IPS-15b (cell line): ENCODE measurements around the gene NPAS3.

Experiments used
- H3K27me3 ChIP-seq: one replicate; pipeline ENCODE4 v1.6.1; 2013; ENCODE audit warnings: low read length; ENCODE audit not compliant: control insufficient read depth, insufficient read depth
- H3K36me3 ChIP-seq: one replicate; pipeline ENCODE4 v1.6.1; 2013; ENCODE audit warnings: low read length; ENCODE audit not compliant: control insufficient read depth, insufficient read depth
- H3K4me1 ChIP-seq: one replicate; pipeline ENCODE4 v1.6.1; 2013; ENCODE audit warnings: mild to moderate bottlenecking, low read length; ENCODE audit not compliant: control insufficient read depth, insufficient read depth
- H3K4me3 ChIP-seq: one replicate; pipeline ENCODE4 v1.5.1; 2013; ENCODE audit warnings: low read depth, low read length
- H3K9ac ChIP-seq: one replicate; pipeline ENCODE4 v1.6.1; 2013; ENCODE audit warnings: low read depth, mild to moderate bottlenecking, low read length
- H3K9me3 ChIP-seq: one replicate; pipeline ENCODE4 v1.6.1; 2013; ENCODE audit warnings: mild to moderate bottlenecking, low read length; ENCODE audit not compliant: control insufficient read depth, insufficient read depth

Gene NPAS3

DNA sequence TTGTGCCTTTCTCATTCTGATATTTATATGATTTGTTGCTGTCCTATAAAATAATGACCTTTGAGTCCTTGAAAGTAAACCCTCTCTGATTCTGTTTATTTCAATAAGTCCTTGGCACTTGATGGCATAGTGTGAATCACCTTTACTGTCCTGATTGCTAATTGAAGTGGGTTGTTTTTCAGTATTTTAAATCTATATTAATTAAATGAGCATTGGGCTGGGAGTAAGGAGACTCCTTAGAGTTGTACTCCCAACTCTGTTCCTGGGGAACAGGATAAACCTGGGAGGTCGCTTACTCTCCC lies 776.5 kb downstream of the NPAS3 start:
- Histone ChIP-seq H3K9ac (no peak overlapping the region), H3K4me1 (no peaks in the 10 kb centered on the region), H3K9me3 (no peaks in the 10 kb centered on the region), H3K4me3 (no peak overlapping the region), H3K27me3 (no peaks in the 10 kb centered on the region), H3K36me3 (no peaks in the 10 kb centered on the region)

DNA sequence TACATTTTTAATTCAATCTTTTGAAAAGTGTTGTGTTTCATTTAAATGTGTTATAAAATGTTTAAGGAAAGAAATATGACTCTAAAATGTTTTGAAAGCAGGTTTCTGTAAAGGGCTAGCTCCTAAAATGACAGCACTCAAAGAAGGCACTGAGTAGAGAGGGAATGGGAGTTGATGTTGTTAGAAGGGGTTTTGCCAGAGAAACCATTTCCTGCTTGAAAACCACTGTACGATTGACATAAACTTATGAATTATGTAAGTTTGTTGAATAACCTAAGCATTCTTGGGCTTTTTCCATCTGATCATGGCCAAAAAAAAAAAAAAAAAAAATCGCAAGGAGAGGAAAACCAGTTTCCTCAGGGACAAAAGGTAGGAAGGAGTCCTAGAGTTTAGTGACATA lies 778.2 kb downstream of the NPAS3 start:
- H3K9ac ChIP-seq, result no peak overlapping the region
- H3K36me3 ChIP-seq, result no peaks in the 10 kb centered on the region
- no peaks in the 10 kb centered on the region for H3K4me1 ChIP-seq
- H3K27me3 ChIP-seq, result no peaks in the 10 kb centered on the region
- H3K4me3 ChIP-seq, result no peak overlapping the region
- no peaks in the 10 kb centered on the region for H3K9me3 ChIP-seq

DNA sequence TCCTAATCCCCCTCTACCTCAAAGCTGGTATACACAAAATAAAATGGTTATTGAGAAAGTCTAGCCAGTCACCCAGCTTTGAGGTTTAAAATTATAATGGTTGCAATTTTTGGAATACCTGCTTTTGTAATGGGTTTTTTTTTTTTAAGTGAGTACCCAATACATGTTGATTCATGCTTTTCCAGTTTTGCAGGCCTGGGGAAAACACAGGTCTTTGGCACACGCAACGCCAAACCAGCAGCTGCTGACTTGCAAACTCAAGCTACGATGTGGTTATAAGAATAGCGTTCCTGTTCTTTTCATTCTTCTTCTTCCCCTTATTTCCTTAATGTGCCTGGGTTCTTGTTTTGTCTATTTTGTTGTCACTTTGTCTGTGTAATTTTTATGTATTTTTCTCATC lies 779.2 kb downstream of the NPAS3 start:
- Histone ChIP-seq H3K36me3 (no peaks in the 10 kb centered on the region), H3K9me3 (no peaks in the 10 kb centered on the region), H3K27me3 (no peaks in the 10 kb centered on the region), H3K4me1 (no peaks in the 10 kb centered on the region), H3K9ac (no peak overlapping the region), H3K4me3 (no peak overlapping the region)

DNA sequence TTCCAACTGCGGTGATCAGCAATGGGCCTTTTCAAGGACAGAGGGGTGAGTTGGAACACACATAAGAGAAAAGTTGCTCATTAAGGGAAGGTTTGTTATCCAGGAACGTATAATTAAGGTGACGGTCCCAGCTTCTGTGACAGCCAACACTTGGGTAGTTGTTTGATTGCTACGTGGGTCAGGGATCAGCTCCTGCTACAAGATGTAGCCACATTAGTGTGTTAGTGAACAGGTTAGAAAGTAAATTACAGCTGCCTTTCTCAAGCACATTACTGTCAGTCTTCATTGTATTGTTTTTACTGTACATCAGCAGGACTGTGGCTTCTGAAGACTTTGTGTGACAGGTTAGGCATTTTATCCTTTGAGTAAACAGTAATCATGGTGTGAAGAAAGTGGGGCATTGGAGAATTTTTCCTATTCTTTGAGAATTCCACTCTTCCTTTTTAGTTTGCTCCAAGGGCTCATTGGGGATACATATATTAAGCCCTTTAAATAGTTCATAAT lies 781.7 kb downstream of the NPAS3 start:
- no peaks in the 10 kb centered on the region for H3K9me3 ChIP-seq
- no peak overlapping the region for H3K9ac ChIP-seq
- H3K4me1 ChIP-seq, result no peaks in the 10 kb centered on the region
- no peaks in the 10 kb centered on the region for H3K36me3 ChIP-seq
- no peak overlapping the region for H3K4me3 ChIP-seq
- no peaks in the 10 kb centered on the region for H3K27me3 ChIP-seq

DNA sequence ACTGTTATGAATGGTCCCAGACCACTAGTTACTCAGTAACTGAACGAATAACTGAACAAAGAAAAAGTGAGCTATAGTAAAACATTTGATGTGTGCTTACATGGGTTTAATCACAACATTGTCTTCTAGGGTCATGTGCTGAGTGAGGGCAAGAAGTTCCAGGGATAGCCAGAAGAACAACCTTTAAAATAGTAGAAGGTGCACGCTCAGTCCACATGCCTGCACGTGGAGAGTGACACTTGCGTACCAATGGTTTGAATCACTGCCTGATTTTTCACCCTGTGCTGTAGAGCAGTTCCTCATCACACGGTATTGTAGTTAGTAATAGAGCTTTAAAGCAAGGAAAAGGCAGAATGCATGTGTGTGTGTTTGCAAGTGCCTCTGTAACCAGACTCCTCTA lies 788.0 kb downstream of the NPAS3 start:
- Histone ChIP-seq H3K36me3 (no peaks in the 10 kb centered on the region), H3K4me1 (no peaks in the 10 kb centered on the region), H3K9ac (no peak overlapping the region), H3K9me3 (no peaks in the 10 kb centered on the region), H3K4me3 (no peak overlapping the region), H3K27me3 (no peaks in the 10 kb centered on the region)

DNA sequence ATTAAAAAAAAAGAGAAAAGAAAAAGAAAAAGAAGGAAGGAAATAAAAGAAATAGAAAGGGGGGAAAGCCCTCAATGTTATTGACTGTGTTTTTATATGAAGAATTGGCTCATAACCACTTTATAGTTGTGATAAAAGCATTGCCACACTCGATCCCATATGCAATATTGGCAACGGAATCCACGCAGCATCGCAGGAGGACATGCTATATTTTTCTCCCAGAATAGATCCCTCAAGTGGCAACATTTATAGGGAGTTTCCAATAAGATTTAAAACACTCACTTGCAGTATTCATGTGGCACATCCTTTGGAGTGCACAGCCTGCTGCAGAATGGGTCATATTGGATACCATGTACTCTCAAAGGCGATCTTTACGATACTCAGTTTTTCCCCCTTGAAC lies 788.9 kb downstream of the NPAS3 start:
- Histone ChIP-seq H3K4me1 (no peaks in the 10 kb centered on the region), H3K27me3 (no peaks in the 10 kb centered on the region), H3K9ac (no peak overlapping the region), H3K4me3 (no peak overlapping the region), H3K9me3 (no peaks in the 10 kb centered on the region), H3K36me3 (no peaks in the 10 kb centered on the region)

DNA sequence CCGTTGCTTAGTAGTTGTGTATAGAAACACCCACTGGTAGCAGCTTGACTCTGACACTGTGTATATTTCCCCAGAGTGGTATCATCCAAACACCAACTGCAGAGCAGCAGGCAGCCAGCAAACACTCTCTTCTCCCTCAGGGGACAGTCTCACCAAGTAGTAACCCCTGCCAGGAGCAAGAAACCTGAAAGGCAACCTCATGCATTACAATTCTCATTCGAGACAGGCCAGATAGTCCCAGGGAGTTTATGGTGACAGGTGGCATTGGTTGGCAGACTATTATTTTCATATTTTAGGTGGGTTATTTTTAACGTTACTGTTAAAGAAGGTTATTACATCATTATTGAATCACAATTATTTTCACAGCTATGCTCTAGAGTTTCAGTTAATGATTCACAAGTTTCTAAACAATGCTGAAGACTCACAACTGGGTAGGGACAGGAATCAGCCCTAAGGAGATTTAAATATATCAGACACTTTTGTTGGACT lies 789.4 kb downstream of the NPAS3 start:
- Histone ChIP-seq H3K4me3 (no peak overlapping the region), H3K4me1 (no peaks in the 10 kb centered on the region), H3K27me3 (no peaks in the 10 kb centered on the region), H3K36me3 (no peaks in the 10 kb centered on the region), H3K9me3 (no peaks in the 10 kb centered on the region), H3K9ac (no peak overlapping the region)

DNA sequence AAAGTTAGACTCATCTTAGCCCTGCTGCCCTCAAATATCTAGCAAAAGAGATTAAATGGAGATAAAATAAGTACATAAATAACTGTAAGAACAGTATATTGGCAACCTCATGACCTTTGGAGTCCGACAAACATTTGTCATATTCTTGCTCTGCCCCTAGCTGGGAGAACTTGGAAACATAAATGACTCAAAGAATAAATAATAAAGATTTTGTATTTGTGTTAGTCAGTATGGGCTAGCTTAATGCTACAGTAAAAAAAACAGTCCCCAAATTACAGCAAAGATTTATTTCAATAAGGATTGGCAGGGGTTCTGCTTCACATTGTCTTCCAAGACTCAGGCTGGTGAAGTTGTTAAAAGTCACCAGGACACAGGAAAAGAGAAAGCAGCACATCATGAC lies 791.5 kb downstream of the NPAS3 start:
- Histone ChIP-seq H3K9ac (no peak overlapping the region), H3K4me3 (no peak overlapping the region), H3K4me1 (no peaks in the 10 kb centered on the region), H3K36me3 (no peaks in the 10 kb centered on the region), H3K27me3 (no peaks in the 10 kb centered on the region), H3K9me3 (no peaks in the 10 kb centered on the region)

DNA sequence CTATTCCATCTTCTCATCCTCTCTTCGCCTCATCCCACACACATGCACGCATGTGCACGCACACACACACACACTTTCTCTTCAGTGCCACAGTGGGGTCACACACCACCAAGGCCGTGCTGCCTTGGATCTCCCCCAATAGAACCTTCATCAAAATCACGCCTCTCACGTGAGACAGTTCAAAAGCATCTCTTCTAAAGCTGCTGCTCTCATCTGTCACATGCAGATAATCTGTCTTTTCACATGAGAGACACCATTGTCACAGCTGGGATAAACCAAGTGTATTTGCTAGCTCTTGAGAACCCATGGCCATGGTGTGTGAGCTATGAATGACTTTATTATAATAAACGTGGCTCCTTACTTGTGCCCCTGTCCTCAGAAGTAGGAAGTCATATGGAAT lies 793.5 kb downstream of the NPAS3 start:
- Histone ChIP-seq H3K9ac (no peak overlapping the region), H3K4me1 (no peaks in the 10 kb centered on the region), H3K36me3 (no peaks in the 10 kb centered on the region), H3K9me3 (no peaks in the 10 kb centered on the region), H3K27me3 (no peaks in the 10 kb centered on the region), H3K4me3 (no peak overlapping the region)

DNA sequence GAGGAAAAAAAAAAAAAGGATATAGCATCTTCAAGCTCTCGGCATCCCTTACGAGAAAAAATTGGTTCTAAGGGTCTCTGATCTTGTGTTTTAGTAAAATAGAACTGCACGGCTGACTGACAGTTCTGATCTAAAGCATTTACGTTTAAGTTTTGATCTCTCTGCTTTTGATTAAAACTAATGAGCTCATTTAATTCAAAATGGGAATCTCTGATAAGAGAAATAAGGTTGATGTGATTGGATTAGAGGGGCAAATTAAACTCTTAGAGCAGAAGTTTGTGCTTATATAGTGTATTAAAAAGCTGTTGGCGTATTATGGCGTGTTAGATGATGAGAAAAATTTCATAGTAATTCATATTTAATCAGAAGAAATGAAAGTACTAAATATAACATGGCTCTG lies 794.6 kb downstream of the NPAS3 start:
- Histone ChIP-seq H3K27me3 (no peaks in the 10 kb centered on the region), H3K4me1 (no peaks in the 10 kb centered on the region), H3K9ac (no peak overlapping the region), H3K4me3 (no peak overlapping the region), H3K36me3 (no peaks in the 10 kb centered on the region), H3K9me3 (no peaks in the 10 kb centered on the region)

DNA sequence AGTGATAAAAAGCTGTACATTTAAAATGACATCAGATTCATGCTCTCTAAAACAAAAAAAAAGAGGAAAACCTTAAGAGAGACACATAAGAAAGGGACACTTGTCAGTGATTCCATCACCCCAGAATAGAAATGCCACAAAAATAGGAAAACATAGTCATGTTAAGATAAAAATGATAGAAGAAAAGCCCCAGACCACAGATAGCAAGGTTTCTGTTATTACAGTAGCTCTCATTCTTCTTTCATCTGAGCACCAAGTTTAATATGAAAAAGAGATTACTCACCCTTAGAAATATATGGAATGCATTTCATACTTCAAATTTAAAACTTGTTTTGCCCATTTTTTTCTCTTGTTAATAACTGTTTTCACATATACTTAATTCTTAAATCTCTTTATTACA lies 795.0 kb downstream of the NPAS3 start:
- H3K27me3 ChIP-seq, result no peaks in the 10 kb centered on the region
- H3K9ac ChIP-seq, result no peak overlapping the region
- no peak overlapping the region for H3K4me3 ChIP-seq
- H3K9me3 ChIP-seq, result no peaks in the 10 kb centered on the region
- H3K36me3 ChIP-seq, result no peaks in the 10 kb centered on the region
- no peaks in the 10 kb centered on the region for H3K4me1 ChIP-seq

DNA sequence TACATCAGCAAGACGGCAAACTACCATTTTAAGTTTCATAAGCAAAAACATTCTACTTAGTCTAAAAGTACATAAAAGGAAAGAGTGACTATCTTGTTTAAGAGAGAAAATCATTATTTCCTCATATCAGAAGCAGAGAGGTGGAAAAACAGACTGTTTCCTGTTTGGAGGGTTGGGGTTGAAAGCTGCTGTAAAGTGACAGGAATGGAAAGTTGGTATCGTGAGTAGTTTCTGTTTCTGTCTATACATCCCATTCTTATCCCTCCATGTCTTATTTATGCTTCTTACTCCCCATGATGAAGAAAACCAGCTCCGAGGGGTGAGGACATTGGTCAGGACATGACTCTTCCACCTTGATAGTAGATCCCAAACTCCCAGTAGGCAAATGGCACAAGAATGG lies 795.7 kb downstream of the NPAS3 start:
- H3K36me3 ChIP-seq, result no peaks in the 10 kb centered on the region
- H3K27me3 ChIP-seq, result no peaks in the 10 kb centered on the region
- H3K9me3 ChIP-seq, result no peaks in the 10 kb centered on the region
- H3K4me3 ChIP-seq, result no peak overlapping the region
- no peaks in the 10 kb centered on the region for H3K4me1 ChIP-seq
- H3K9ac ChIP-seq, result no peak overlapping the region

DNA sequence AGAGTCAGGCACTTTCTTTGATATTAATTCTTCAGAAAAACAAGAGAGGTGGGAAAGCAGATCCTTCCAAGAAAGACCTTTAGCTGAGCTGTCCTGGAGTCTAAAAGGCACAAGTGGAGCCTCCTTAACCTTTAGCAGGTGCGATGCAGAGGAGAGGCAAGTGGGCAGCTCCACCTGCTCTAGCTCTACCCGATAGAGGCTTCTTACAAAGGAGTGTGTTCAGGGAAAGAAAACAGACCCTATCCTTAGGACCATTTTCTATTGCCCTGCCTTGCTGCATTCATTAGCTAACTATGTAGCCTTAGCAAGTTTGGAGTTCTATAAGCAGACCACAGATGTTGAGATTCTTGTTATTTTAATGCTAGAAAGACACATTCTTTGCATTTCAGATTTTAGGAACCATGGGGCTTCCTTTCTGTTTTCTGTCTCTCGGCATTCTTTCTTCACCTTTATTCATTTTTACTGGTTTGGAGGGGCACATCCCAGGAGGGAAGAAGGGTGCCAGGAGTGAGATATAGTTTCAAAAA lies 797.7 kb downstream of the NPAS3 start:
- H3K36me3 ChIP-seq, result no peaks in the 10 kb centered on the region

More for the DNA sequence above, 797.7 kb downstream of the NPAS3 start:
- Histone ChIP-seq H3K9ac (no peak overlapping the region), H3K4me1 (no peaks in the 10 kb centered on the region), H3K4me3 (no peak overlapping the region), H3K27me3 (no peaks in the 10 kb centered on the region), H3K9me3 (no peaks in the 10 kb centered on the region)
